ENCODE results near the gene INPP5K. TPM values are rescaled to one million over a fixed set of nuclear protein-coding genes. Genes with fewer than 3 reads are reported as not detected.

INPP5K gene
- total RNA-seq, 1 donor from 2014 or later, result 73.7 TPM

DNA sequence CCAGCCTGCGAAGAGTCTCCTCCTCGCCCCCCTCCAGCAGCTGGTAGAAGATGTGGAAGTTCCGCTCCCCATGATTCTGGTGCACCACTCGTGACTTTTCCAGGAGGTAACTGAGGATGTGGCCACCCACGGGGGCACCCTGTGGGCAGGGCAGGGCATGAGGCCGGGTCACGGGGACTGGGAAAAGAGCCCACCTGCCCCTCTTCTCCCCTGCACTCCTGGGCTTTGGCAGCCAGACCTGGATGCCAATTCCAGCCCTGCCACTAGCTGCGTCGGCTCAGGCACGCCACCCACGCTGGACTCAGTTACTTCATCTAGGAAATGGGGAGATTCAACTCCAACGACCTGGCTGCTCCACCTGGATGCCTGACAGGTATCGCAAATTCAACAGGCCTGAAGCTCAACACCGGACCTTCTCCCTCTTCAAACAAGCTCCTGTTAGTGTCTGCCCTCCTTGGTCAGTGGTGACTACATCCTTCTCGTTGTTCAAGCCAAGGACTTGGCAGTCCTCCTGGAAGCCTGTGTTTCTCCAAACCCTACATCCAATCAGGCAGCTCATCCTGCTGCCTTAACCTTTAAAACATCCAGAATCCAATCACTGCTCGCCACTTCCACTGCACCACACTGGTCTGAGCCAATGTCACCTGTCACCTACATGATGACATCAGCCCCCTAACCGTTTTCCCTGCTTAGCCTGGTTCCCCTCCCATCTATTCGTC lies 35.5 kb downstream of the INPP5K start:
- Histone ChIP-seq H3K27ac (peak overlapping the region; percentile 30 to 99), H3K4me1 (peaks cover 4 to 21% of the 10 kb centered on the region in 2 donors), H3K36me3 (peaks cover 61 to 75% of the 10 kb centered on the region in 2 donors), H3K9me3 (no peaks in the 10 kb centered on the region), H3K27me3 (no peaks in the 10 kb centered on the region), H3K4me3 (no peak overlapping the region)
- intact Hi-C loops (cut with DNase I), result loop anchor here (10.0 kb wide), 1 partner anchor 234 kb away; the partner anchor contains the start of gene TLCD2
- no peak for DNase-seq (ENCODE audit: low spot score in 2 of 2)
- no peak for TF ChIP-seq CTCF (IDR thresholded peaks at IDR 0.05)

DNA sequence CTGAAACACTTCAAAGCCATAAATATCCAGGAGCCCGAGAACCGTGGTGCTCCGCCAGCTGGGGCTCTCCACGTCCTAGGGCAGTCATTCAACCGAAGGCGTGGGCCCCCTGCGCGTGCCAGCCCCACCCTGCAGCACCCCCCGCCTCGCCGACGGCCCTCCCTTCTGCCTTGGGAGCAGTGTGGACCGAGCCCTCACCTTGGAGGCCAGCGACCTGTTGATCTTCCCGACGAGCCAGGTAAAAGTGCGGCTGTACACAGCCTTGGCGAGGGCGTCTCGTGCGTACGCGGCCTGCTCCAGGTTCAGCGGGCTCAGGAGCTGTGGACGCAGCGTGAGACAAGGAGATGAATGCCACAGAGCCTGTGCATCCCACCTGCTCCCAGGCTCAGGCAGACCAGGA lies 38.0 kb downstream of the INPP5K start:
- no peaks in the 10 kb centered on the region for H3K27me3 ChIP-seq
- H3K4me3 ChIP-seq, result no peak overlapping the region
- TF ChIP-seq CTCF (IDR thresholded peaks at IDR 0.05), result no peak
- H3K4me1 ChIP-seq, result peaks cover 4 to 11% of the 10 kb centered on the region in 2 donors
- no peak overlapping the region for H3K27ac ChIP-seq
- intact Hi-C loops (cut with DNase I), result no loop called here
- no peaks in the 10 kb centered on the region for H3K9me3 ChIP-seq
- H3K36me3 ChIP-seq, result peaks cover 75 to 92% of the 10 kb centered on the region in 2 donors
- DNase-seq (ENCODE audit: low spot score in 2 of 2), result no peak

GRCh38 chr17:1475321-1475854 lies 41.0 kb downstream of the INPP5K start:
- peaks cover 0 to 8% of the 10 kb centered on the region in 2 donors for H3K4me1 ChIP-seq
- H3K27ac ChIP-seq, result peak overlapping the region; percentile 18 to 39
- H3K9me3 ChIP-seq, result no peaks in the 10 kb centered on the region
- DNase-seq (ENCODE audit: low spot score in 2 of 2), result no peak
- H3K4me3 ChIP-seq, result no peak overlapping the region
- intact Hi-C loops (cut with DNase I), result no loop called here
- peaks cover 83 to 97% of the 10 kb centered on the region in 2 donors for H3K36me3 ChIP-seq
- no peak for TF ChIP-seq CTCF (IDR thresholded peaks at IDR 0.05)
- H3K27me3 ChIP-seq, result no peaks in the 10 kb centered on the region

- H3K4me3 ChIP-seq, result no peak overlapping the region
- H3K9me3 ChIP-seq, result no peaks in the 10 kb centered on the region
- H3K27ac ChIP-seq, result peak overlapping the region in 1 of 2 donors; percentile 18
- no peak for TF ChIP-seq CTCF (IDR thresholded peaks at IDR 0.05)
- H3K36me3 ChIP-seq, result peaks cover 84 to 99% of the 10 kb centered on the region in 2 donors
- H3K27me3 ChIP-seq, result no peaks in the 10 kb centered on the region
- intact Hi-C loops (cut with DNase I), result no loop called here
- DNase-seq (ENCODE audit: low spot score in 2 of 2), result no peak
- H3K4me1 ChIP-seq, result peaks cover 0 to 8% of the 10 kb centered on the region in 2 donors
These were observed 41.8 kb downstream of the INPP5K start for GRCh38 chr17:1474402-1475189.

DNA sequence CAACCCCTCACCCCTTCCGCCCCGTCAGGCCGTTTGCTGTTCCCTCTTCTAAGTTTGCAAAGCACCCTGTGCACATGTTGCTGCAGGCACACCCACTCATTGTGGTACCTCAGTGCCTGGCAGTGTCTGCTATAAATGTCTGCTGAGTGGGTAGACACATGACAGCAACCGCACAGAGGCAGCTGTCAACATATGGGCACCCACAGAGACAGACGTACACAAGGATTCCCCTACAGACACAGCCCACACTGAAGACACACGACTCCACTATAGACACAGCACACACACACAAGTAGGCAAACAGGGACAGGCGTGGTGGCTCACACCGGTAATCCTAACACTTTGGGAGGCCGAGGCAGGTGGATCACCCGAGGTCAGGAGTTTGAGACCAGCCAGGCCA lies 42.6 kb downstream of the INPP5K start:
- Histone ChIP-seq H3K27ac (peak overlapping the region in 1 of 2 donors; percentile 12), H3K27me3 (no peaks in the 10 kb centered on the region), H3K4me3 (no peak overlapping the region), H3K4me1 (peaks cover 0 to 8% of the 10 kb centered on the region in 2 donors), H3K9me3 (no peaks in the 10 kb centered on the region), H3K36me3 (peaks cover 84 to 99% of the 10 kb centered on the region in 2 donors)
- intact Hi-C loops (cut with DNase I), result no loop called here
- no peak for DNase-seq (ENCODE audit: low spot score in 2 of 2)
- no peak for TF ChIP-seq CTCF (IDR thresholded peaks at IDR 0.05)

Measured in ascending aorta (tissue), 2 donors.